NCI-H526 (cell line): ENCODE measurements around the gene CYP19A1.

Experiments
- DNase-seq, 2 experiments: peaks; one replicate each; lab custom pipeline; 2025; lab: John Stamatoyannopoulos, UW

The CYP19A1 gene

DNA sequence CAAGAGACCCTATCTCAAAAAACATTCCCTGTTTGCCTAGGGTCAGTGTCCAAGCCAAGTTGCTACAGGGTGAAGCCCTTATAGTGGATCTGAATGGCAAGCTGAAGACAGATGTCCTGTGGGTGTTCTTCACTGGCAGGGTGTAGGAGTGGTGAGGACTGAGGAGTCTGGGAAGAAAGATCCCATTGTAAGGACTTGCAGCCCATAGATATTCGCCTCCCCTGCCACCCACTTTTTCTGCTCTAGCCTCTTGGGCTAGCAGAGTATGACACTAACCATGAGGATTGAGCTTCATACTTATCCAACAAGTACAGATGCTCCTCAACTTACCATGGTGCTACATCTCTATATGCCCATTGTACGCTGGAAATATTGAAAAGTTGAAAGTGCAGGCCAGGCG, 13.2 kb downstream of the CYP19A1 start:
- DNase-seq: no peak

DNA sequence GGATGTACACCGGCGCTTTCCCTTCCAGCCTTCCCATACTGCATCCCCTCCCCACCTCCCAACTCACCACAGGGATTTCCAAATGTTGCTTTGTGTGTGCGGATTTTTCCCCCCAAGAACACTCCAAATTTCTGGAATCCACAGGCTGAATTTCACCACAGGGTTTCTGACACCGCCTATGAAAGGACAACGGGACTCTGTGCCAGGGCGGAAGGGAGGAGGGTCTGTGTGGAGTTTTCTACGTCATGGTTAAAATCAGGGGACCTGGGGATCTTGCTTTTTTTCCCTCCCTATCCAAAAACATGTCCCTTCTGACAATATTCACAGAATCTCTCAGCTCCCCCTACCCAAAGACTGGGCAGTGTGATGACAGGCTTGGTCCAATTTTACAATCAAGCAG, 14.6 kb downstream of the CYP19A1 start:
- no peak for DNase-seq

DNA sequence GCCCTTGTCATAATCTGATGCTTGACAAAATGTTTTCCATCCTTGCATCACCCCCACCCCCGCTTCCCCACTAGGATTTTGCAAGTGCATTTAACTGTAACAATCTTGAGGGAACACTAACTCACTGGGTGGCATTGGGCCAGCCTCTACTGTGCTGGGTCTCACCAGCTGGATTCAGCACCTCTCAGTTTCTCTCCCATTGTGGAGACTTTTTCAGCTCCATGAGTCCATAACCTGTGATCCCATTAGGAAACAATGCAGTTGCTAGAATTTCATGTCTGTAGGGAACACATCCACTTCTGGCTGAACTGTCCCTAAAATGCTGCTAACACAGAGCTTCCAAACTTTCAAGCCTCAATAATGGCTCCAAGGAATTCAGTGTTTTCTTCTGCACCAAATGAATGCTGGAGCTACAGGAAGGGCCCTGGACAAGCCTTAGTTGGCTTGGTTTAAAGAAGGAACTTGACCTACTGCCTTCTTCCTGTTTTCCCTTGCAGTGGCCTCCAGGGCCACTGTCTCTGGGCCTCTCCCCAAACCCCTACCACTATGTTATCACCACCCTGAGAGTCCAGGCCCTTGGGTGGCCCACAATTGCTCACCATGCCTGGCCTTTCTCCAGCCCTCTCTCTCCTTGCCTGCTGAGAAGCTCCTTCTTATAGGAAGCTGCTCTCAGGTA, 15.6 kb downstream of the CYP19A1 start:
- DNase-seq: no peak

DNA sequence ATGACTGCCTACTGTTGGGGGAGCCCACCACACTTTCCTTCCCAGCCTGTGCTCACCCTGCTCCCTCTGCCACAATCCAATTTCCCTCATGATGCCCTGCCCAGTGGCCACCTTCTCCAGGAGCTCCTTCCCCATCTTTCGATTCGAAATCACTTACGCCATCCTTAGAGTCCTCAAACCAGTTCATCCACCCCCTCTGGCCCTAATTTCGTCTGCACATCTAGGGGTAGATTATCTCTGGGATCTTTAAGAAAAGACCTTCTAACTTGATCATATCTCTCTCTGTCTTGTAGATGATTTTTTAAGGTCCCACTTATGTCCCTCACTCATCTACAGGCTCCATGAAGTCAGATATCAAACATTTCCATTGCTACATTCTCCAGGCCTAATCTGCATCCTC, 17.1 kb downstream of the CYP19A1 start:
- no peak for DNase-seq

DNA sequence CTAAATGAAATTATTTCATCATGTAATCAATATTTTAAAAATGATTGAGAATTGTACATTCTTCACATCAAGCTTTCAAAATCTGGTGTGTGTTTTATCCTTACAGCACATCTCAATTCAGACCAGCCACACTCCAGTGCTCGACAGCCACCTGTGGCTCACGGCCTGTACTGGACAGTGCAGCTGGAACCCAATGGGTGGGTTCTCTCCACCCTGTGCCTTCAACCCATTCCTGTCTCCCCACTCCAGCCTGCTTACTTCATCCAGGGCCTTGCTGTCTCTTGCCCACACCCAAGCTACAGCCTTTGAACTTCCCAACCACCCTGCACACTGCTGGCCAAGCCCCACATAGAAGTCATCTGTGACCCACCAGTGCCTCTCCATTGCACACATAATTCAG, 17.6 kb downstream of the CYP19A1 start:
- DNase-seq: no peak

DNA sequence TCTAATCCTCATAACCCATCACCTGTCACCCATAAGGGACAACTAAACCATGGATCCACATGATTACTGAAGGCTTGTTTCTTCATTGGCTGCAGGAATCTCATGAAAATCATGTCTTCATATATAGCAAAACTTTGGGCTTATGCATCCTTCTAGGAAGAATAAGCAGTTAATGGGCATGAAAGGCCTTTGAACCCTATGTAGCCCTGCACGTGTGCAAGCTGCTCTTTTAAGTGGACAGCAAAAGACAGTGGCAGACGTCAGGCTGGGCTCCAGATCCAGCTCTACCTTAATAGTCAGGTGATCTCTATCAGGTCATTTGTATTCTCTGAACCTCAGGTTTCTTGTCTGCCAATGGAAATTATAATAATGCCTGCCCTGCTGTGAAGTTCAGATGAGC, 18.9 kb downstream of the CYP19A1 start:
- DNase-seq: no peak

DNA sequence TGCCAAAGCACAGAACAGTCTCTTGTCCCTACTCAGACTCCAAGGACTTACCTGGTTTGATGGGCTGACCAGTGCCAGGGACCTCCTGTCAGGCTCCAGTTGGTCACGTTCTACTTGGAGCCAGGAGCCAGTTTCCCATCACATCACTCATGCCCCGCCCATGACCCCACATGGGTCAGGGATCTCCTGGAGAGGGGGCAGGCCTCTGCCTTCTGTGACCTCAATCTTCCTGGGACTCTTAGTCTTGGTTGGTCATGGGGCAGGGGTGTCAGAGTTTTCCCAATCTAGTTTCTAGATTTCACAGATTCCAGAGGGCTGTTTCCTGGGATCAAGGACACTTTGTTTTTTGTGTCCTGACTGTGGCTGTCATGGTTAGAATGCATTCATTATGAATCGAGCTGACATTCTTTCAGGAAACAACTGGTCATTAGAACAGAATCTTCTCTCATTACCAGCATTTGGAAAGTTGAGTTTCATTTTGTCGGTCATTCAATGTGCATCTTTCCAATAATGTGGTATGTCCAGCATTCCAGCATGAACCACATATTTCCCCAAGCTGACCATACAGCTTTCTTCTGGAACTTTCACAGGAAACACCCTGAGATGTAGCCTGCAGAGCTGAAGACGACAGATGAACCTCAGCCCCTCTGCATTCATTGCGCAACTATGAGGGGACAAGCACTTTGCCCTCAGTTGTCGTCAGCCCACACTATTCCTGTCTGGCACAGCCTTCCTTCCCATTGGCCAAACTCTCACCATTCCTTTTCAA, 19.8 kb downstream of the CYP19A1 start:
- DNase-seq: no peak

DNA sequence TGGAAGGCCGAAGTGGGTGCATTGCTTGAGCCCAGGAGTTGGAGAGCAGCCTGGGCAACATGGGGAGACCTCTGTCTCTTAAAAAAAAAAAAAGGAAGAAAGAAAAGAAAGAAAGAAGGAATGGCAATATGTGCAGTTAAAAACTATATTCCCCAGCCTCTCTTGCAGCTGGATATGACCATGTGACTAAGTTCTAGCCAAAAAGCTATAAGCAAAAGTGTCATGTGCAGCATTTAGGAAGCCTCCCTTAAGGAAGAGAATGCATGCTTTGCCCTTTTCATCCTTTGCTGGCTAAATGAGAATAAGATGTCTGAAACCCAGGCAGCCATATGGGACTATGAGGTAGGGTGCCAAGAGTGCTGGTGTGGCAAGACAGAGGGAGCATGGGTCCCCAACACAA, 21.8 kb downstream of the CYP19A1 start:
- no peak for DNase-seq

DNA sequence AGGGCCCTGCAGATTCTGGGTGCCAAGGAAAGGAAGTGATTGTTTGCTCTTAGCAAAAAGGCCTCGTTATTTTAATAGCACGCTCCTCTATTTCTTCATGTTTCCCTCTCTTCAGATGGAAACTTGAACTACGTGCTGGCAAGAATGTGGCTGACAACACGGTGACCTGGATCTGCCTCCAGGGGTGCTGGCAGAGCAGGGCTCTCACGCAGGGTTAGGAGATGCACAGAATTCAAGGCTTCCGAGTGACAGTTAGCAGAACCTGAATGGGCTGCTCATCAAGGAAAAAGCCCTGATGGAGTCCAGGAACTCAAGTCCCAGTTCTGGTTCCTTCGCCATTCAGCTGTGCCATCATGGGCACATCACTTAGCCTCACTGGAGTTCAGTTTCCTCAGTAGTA, 22.7 kb downstream of the CYP19A1 start:
- DNase-seq: no peak

DNA sequence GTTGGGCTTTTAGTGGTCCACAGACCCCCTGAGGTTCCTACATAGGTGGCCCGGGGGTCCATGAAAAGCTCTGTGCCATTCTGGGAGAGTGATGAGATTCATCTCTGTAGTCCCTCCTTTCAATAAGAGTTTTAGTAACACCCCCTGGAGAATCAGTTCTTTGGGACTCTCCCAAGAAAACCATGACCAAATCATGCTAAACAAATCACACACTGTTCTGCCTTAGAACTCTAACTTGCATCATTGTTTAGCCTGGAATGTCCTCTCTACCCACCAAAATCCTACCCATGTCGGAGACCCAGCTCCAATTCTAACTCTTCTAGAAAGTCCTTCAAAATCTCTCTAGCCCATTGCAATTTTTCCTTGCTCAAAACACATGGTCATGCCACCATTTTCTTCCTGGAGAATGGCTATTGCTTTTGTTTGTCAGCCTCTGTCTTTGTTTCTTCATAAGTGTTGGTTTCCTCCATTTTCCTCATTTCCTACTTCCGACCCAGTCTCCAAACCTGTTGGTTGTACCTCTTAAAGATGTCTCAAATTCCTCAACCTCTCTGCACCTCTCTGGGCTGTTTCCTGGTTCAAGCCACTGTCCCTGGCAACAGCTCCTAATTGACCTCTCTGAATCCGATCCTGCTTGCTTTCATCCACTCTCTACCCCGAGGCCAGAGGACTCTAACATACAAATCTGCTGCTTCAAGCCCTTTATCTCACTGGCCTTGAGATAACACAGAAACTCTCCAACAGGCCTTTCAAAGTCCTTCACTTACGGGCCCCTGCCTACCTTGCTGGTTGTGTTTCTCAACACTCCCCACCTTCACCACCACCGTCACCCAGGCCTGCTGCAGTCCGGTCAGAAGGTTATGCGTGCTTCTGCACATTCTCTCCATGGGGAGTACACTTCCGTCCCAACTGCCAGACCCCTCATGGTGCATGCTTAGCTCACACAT, 23.7 kb downstream of the CYP19A1 start:
- DNase-seq: no peak

DNA sequence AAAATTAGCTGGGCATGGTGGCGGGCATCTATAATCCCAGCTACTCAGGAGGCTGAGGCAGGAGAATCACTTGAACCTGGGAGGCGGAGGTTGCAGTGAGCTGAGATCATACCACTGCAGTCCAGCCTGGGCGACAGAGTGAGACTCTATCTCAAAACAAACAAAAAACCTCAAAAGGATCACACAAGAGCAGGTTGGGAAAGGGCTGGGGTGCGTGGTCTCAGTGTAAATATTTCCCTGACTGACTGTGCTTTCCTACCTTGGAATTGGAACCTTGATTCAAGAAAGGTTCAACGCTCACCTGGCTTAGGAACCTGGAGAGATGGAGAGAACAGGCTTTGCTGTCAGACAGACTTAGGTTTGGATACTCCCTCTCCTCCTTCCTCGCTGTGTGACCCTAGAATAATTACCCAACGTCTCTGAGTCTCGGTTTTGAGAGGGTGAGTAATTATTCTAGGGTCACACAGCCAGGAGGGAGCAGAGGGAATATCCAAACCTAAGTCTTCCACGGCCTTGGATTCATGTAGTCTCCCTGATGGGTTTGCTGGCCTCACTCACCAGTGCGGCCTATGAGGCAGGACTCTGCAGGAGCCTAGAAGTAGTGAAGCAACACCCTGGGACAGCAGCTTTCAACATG, 24.6 kb downstream of the CYP19A1 start:
- no peak for DNase-seq

DNA sequence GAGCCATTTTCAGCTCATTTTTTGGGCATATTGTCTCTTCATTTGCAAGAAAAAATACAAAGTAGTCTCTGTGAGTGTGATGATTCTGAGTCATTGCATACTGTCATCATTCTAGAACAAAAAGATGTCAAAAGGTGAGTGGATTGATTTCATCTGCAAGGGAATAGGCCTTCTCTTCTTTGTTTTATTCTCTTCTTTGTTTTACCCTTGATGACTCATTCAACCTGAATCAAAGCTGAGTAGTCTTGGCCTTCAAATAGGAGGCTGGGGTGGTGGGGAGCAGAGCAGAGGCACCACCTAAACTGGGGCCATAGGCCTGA, 25.4 kb downstream of the CYP19A1 start:
- DNase-seq: no peak

DNA sequence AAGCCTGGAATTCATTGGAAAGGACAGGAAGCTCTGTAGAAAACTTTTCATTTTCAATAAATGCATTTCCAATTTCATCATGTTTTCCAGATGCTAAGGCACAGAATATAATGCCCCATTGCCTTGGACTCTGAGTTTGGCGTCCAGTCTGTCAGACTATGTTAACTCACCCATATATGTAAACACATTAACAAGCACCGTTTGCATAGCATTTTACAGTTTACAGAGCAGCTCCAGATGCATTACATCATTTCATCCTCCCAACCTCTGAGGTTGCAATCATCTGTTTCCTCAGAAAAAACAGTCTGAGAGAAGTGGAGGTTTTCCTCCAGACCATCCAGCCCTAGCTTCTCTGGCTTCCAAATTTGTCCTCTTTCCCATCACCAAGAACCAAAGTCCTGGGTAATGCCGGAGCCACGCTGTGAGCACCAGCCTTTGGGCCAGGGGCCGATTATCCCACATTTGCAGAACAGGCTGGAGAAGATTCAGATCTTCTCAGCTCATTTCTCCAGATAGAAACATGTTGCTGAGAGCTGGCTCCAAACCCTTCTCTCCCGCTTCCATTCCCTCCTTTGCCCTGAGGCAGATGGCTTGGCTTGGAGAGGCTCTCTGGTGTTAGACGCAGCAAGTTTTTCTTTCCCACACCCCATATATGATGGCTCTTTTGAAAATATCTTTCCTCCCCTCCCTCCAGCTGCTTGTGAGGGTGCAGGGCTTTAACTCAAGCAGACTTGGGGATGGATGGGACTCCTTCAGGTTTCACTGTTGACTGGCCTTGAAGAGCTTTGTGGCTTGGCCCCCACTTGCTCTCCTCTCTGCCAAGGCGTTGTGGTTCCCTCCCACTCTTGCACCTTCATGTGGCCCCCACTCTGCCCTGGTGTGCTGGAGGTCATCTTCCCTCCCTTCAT, 26.0 kb downstream of the CYP19A1 start:
- peak; percentile 44 to 71 for DNase-seq

DNA sequence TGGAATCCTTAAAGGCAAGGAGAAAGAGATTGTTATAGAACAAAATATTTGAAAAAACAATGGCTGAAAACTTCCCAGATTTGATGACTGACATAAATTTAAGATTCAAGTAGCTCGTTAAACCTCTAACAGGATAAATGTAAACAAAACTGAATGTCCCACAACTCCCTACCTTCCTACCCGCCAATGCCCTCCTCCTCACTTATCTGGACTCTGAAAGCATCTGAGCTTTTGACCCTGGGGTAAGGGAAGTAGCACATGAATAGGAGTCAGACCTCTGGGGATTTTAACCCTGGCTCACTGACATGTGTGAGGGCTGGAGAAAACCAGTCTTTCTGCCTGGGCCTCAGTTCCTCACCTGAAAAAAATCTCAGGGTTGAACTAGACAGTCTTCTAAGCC, 26.9 kb downstream of the CYP19A1 start:
- DNase-seq: no peak

DNA sequence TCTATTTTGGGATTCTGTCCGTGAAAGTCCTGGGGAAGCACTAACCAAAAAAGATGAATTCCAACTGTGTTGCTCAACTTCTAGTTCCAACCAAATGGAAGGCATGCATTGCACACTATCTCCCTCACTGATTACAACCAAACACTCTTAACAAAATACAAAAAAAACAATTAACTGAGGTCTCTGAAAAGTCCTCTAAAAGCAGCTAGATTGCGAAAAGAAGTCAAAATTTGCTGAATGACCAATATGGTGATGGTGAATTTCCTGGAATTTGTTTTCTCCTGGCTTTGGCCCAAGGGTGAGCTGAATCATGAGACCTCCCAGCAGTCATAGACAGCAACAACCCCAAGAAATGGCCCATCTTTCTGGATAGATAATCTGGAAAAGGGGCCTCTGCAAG, 28.3 kb downstream of the CYP19A1 start:
- no peak for DNase-seq

DNA sequence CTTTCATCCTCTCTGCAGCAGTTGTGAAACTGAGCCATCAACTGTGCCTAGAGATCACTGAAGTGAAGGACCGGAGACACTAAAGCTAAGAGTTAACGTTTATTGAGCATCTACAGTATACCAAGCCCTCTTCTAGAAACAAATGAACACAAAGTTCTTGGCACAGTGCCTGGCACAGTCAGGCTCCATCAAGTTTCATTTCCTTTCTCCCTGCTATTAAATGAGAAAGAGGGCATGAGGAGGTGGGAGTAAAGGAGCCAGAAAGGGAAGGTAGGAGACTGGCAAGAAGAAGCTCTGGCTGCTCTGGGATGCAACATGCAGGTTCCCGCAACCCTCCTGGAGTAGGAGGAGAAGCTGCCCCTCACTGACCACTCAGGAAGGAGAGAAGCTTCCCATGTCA, 30.6 kb downstream of the CYP19A1 start:
- DNase-seq: no peak

DNA sequence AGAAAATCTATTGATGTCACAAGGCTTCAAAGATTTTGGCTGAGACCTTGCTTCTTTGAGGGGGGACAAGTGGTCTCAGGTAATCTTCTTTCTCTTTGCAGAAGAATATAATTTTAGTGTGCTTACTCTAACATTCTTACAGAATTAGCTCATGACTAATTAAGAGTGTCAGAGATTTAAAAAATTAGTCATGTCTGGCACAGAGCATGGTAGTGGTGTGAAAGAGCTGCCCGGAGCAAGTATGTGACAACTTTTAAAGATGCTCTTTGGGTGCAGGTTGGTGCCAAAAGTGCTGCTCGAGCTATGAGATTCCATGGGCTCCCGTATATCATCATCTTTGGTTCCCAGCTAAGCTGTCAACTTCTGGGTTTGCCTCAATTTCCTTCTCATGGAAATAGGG, 31.1 kb downstream of the CYP19A1 start:
- no peak for DNase-seq

DNA sequence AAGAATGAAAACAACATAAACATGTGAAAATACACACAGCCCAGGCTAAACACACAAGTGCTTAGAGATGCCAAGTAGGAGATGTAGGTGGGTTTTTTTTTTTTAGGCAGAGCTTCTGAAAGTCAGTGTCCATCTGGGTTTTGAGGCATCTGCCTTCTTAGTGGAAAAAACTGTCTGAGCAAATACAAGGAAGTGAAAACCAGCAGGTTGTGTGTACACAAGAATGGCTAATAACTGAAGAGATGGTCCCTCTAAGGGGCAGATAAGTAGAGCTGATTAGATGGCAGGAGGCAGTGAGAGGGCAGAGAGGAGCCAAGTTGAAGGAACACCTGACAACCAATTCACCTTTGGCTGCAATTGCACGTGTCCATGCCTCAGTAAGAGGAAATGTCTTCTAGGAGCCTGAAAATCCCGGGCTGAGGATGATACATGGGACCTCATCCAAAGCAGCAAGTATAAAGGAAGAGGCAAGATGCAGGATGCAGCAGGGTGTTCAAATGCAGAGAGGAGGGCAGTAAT, 34.9 kb downstream of the CYP19A1 start:
- DNase-seq: no peak

DNA sequence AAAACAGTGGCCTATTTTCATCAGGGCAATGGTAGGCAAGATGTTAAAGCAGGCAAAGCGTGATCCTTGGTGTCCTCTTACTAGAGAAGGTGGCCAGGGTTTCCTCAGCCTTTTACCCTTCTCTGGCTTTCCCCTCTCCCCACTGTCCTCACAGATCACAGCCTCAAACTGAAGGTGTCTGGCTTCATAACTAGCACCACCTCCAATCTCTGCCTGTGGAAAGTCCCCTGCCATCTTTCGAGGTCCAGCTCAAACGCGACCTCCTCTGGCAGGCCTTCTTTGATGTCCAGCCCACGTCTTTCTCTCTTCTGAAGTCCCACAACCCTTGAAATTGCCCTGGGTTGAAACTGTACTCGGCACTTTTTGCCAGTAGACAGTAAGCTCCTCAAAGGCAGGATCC, 35.9 kb downstream of the CYP19A1 start:
- DNase-seq: no peak

DNA sequence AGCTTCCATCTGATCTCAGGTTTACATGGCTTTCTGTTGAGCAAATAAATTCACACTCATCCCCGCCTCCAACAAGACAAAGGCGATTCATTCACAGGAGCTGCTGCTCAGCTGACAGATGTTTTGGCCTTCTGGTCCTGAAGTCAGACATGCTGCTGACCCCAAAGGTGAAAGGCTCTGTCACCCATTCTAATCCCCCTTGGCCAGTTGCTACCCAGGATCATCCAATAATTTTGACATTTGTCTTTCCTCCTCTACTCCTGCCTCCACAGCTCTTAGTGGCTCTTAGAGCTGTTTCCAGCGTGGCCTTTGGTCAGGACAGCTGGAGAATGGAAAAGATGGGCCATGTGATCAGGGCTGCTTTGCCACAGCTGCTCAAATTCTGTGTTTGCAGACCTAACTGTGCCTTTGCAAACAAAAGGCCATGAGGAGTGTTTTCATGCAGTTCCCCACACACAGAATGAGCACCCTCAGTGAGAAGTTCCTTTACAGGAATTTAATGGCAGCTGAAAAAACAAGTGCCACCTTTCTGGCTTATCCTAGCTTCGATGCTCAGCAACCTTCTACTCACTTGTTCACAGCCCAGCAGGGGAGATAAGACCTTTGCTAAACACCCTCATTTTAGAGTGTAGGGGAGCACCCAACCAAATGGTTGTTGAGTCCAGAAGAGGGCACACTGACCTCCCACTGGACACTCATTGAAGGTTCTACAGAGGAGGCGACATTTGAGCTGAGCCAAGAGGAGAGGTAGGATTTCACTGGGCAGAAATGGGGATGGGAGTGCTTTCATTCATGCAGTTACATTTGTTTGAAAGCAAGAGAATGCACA, 39.0 kb downstream of the CYP19A1 start:
- DNase-seq: peak in 1 of 2 experiments; percentile 7
